Parietal lobe (tissue), 2 donors: ENCODE data around the gene NDST4. TPM values are rescaled to one million over a fixed set of nuclear protein-coding genes. Genes with fewer than 3 reads are reported as not detected.

Experiments used
- small RNA-seq: library from RNA; depleted of rRNA; stranded (forward); fragments of <200 nt; gene quantifications from one replicate; pipeline ENCODE3, GENCODE V24; 2014; ENCODE audit warnings: low replicate concordance
- total RNA-seq: library from RNA; depleted of rRNA; stranded (reverse); fragments of >200 nt; gene quantifications from one replicate; pipeline ENCODE4 v1.2.3, GENCODE V29; 2014

NDST4 gene
- 1.6 TPM for total RNA-seq

DNA sequence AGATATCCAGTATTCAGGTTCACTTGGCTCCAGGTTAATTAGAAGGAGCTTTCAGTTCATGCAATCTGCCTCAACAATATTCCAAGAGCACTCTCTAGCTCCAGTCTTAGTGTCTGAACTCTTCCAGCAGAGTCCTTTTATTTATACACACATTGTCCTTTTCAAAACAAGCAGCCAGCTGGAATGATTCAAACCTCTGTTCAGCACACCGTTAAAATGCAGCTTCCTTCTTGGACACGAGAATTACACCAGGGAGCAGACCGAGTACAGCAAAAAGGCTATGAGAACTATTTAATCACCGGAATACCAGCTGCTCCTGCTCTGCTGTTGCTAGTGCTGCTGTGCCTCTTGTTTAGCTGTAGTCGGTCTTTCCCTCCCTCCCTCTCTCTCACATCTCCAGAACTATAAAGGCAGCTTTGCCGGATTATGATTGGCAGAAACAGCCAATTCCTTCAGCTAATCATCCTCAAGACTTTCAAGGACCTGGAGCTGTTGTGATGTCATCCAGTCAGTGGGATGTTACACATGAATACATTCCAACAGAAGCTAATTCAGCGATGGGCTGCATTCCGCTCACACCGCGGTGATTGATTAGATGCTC, at the start of gene NDST4:
Gene NDST4 (minus strand): TSS at position 115 of the 601 bp plus-strand sequence. CDS start 36,584 bp downstream, outside the sequence.

Small RNA genes within 50 kb of the gene (small RNA-seq; reads per million reads assigned to genes)
- gene RN7SL808P: not detected
